ENCODE results near the gene NUDC. TPM values are rescaled to one million over a fixed set of nuclear protein-coding genes. Genes with fewer than 3 reads are reported as not detected.

NUDC gene
- total RNA-seq, 4 donors from 2014 or later: 64.8 to 94.5 (median 68.1) TPM

GRCh38 chr1:26907071-26907917 lies 14.2 kb upstream of the NUDC start:
- Histone ChIP-seq H3K36me3 (no peaks in the 10 kb centered on the region), H3K4me3 (no peak overlapping the region), H3K9me3 (no peaks in the 10 kb centered on the region), H3K4me1 (no peaks in the 10 kb centered on the region), H3K27me3 (no peaks in the 10 kb centered on the region), H3K27ac (no peak overlapping the region)
- TF ChIP-seq POLR2A (IDR thresholded peaks at IDR 0.05): no peak
- no peak for TF ChIP-seq EP300 (IDR thresholded peaks at IDR 0.05)
- no peak for TF ChIP-seq POLR2AphosphoS5 (IDR thresholded peaks at IDR 0.05)
- TF ChIP-seq, protein P1, sequence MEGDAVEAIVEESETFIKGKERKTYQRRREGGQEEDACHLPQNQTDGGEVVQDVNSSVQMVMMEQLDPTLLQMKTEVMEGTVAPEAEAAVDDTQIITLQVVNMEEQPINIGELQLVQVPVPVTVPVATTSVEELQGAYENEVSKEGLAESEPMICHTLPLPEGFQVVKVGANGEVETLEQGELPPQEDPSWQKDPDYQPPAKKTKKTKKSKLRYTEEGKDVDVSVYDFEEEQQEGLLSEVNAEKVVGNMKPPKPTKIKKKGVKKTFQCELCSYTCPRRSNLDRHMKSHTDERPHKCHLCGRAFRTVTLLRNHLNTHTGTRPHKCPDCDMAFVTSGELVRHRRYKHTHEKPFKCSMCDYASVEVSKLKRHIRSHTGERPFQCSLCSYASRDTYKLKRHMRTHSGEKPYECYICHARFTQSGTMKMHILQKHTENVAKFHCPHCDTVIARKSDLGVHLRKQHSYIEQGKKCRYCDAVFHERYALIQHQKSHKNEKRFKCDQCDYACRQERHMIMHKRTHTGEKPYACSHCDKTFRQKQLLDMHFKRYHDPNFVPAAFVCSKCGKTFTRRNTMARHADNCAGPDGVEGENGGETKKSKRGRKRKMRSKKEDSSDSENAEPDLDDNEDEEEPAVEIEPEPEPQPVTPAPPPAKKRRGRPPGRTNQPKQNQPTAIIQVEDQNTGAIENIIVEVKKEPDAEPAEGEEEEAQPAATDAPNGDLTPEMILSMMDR (IDR thresholded peaks at IDR 0.05): no peak
- WGBS, 2 donors (ENCODE audit: low coverage in 1 of 2): 52 to 61% methylated on average over 4 to 5 of the region's 6 CpGs
- ATAC-seq: no peak

DNA sequence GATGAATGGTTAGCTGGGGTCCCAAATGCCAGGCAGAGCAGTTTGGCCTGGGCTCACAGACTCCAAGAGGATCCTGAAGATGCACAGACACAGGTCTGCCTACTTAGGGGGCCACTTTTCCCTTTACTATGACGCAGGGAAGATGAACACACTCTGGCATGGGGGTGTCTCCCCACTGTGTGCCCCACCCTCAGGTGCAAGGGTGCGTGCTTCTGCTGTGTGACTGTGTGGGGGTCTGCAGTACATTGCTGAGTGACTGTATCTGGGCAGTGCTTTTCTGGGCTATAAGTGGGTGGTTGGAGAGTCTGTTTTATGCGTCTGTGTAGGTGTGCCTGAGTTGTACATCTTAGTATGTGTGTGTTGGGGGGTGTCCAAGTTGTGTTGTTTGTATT lies 11.6 kb upstream of the NUDC start:
- TF ChIP-seq POLR2AphosphoS5 (IDR thresholded peaks at IDR 0.05) (no peak), EP300 (IDR thresholded peaks at IDR 0.05) (no peak), POLR2A (IDR thresholded peaks at IDR 0.05) (no peak)
- TF ChIP-seq, protein P1 (IDR thresholded peaks at IDR 0.05): no peak
- H3K4me3 ChIP-seq: no peak overlapping the region
- WGBS, 2 donors (ENCODE audit: low coverage in 1 of 2): 64% methylated on average over 2 of the region's 3 CpGs; no CpG with 5 or more reads in 1 of the 2 donors
- ATAC-seq: no peak
- no peaks in the 10 kb centered on the region for H3K36me3 ChIP-seq
- no peaks in the 10 kb centered on the region for H3K9me3 ChIP-seq
- H3K4me1 ChIP-seq: no peaks in the 10 kb centered on the region
- H3K27me3 ChIP-seq: no peaks in the 10 kb centered on the region
- no peak overlapping the region for H3K27ac ChIP-seq

DNA sequence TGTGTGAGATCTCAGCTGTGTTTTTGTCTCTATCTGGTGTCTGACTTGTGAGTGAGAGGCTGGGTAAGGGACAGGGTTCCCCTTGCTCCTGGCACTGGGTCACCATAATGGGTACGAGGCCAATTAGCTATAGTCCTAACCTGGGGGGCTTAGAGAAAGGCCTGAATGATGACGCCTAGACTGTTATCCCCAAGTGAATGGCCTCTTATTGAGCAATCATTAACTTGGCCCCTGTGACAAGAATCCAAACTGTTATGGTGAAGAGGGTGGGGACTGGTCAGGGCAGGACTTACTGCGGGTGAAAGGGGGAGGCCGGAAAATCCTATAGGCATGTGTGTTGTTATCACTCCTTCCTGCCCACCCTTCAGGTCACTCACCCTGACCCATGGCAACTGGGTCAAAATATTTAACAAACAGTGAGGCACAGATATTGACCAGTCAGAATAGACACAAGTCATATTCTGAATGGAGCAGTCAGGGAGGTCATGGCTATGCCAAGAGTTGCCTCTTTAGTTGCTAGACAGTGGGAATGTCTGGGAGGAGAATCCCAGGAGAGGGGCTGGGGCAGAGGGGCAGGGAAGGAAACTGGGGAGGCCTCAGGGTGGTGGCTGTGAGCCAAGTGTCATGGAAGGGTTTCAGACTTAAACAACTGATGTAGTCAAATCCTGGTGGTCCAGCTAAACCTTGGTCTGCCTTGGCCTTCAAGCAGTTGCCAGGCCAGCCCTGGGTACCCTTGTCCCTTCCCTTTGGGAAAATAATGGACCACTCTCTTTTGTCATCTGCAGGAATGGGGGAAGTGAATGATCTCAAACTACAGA lies 11.0 kb upstream of the NUDC start:
- H3K4me1 ChIP-seq: no peaks in the 10 kb centered on the region
- WGBS, 2 donors (ENCODE audit: low coverage in 1 of 2): 73 to 93% methylated on average over 2 to 3 of the region's 4 CpGs

DNA sequence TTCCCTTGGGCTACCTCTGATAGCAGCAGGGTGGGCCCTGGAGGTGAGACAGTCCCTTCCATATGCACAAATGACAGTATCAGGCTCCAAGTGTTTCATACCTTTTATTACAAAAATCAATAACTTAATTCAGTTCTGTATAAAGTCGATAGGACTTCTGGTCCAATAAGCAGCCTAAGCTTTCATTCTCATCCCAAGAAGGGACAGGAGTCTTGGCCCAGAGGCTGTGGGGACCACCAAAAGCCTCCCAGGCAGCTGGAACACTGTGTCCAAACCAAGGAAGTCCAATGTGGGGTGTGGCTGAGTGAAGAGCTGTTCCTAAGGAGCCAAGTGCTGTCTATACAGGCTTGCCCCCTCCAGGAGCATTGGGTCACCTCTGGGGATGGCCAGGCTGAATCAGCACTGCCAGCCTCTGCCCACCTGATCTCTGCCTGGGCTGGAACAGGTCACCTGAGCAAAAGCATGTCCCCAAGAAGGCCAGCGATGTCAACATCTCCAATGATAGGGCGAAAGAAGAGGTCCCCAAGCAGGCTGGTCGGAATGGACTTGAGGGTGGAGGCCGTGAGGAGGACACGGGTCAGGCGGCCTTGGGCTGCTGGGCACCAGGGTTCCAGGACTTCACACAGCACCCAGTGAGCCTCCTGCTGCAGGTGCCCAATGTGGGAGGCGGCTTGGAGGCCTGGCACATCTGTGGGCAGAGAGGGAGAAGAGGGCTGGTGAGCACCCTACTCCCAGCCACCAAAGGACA lies 10.0 kb upstream of the NUDC start:
- Histone ChIP-seq H3K4me1 (no peaks in the 10 kb centered on the region), H3K9me3 (no peaks in the 10 kb centered on the region), H3K27me3 (no peaks in the 10 kb centered on the region), H3K4me3 (no peak overlapping the region), H3K36me3 (no peaks in the 10 kb centered on the region), H3K27ac (no peak overlapping the region)
- no peak for ATAC-seq
- WGBS, 2 donors (ENCODE audit: low coverage in 1 of 2): 60 to 80% methylated on average over 1 of the region's 8 CpGs
- TF ChIP-seq, protein P1 (IDR thresholded peaks at IDR 0.05): no peak
- no peak for TF ChIP-seq EP300 (IDR thresholded peaks at IDR 0.05)
- no peak for TF ChIP-seq POLR2A (IDR thresholded peaks at IDR 0.05)
- no peak for TF ChIP-seq POLR2AphosphoS5 (IDR thresholded peaks at IDR 0.05)

More for the DNA sequence above, 11.0 kb upstream of the NUDC start:
- Histone ChIP-seq H3K27me3 (no peaks in the 10 kb centered on the region), H3K27ac (no peak overlapping the region), H3K9me3 (no peaks in the 10 kb centered on the region), H3K4me3 (no peak overlapping the region), H3K36me3 (no peaks in the 10 kb centered on the region)
- ATAC-seq: no peak
- TF ChIP-seq POLR2A (IDR thresholded peaks at IDR 0.05) (no peak), POLR2AphosphoS5 (IDR thresholded peaks at IDR 0.05) (no peak), EP300 (IDR thresholded peaks at IDR 0.05) (no peak)
- TF ChIP-seq, protein P1 (IDR thresholded peaks at IDR 0.05): no peak
